SU-DHL-6 (cell line): ENCODE measurements around the gene FAM20C.
"Not testable (repeated sequence)": the region's sequence is repeated elsewhere in the genome, so short reads cannot be mapped to it uniquely, and the experiment has no call there.

Source experiments
- H2AFZ ChIP-seq: fragments of 200-600 bp; sonication (generic); 2 replicates; pipeline ENCODE4 v1.6.1; 2014; ENCODE audit warnings: low read depth, mild to moderate bottlenecking, moderate library complexity, mixed read lengths, antibody characterized with exemption, low read length; ENCODE audit not compliant: severe bottlenecking
- H3F3A ChIP-seq: fragments of 200-600 bp; shearing (Covaris generic); 2 replicates; pipeline ENCODE4 v1.6.0; 2016; ENCODE audit warnings: antibody characterized with exemption, mild to moderate bottlenecking; ENCODE audit not compliant: insufficient read depth
- H3K27ac ChIP-seq: fragments of 200-600 bp; sonication (generic); 2 replicates; pipeline ENCODE4 v1.5.1; 2016; ENCODE audit warnings: low read depth, mild to moderate bottlenecking, low read length, moderate library complexity, mixed read lengths
- H3K27me3 ChIP-seq: fragments of 200-600 bp; sonication (generic), shearing (Covaris generic); 2 replicates; pipeline ENCODE4 v1.6.0; 2014; ENCODE audit warnings: mild to moderate bottlenecking, low read length
- H3K36me3 ChIP-seq: fragments of 200-600 bp; sonication (generic); 2 replicates; pipeline ENCODE4 v1.6.1; 2014; ENCODE audit warnings: mild to moderate bottlenecking, low read length, mixed read lengths
- H3K4me2 ChIP-seq: fragments of 300-600, 200-600 bp; shearing (Covaris generic), sonication (generic); 2 replicates; pipeline ENCODE4 v1.6.0; 2014; ENCODE audit warnings: low read length, low read depth, mild to moderate bottlenecking; ENCODE audit not compliant: poor library complexity, severe bottlenecking
- H3K4me3 ChIP-seq: fragments of 200-600 bp; sonication (generic); 2 replicates; pipeline ENCODE4 v1.5.1; 2014; ENCODE audit warnings: antibody characterized with exemption, low read length, mild to moderate bottlenecking, mixed read lengths; ENCODE audit not compliant: insufficient read depth, poor library complexity, severe bottlenecking
- H3K79me2 ChIP-seq: fragments of 200-600 bp; sonication (generic); 2 replicates; pipeline ENCODE4 v1.6.1; 2014; ENCODE audit warnings: mild to moderate bottlenecking, low read length, moderate library complexity; ENCODE audit not compliant: insufficient read depth
- H3K9ac ChIP-seq: fragments of 200-600 bp; sonication (generic); 2 replicates; pipeline ENCODE4 v1.7.0; 2014; ENCODE audit warnings: mild to moderate bottlenecking, low read length
- H3K9me2 ChIP-seq: fragments of 200-600 bp; sonication (generic); replicated peaks from 2 replicates; pipeline ENCODE4 v1.6.1; 2014; ENCODE audit warnings: low read length; ENCODE audit not compliant: insufficient read depth
- H3K9me3 ChIP-seq: fragments of 200-600 bp; sonication (generic); 2 replicates; pipeline ENCODE4 v1.6.1; 2014; ENCODE audit warnings: low read length, mixed read lengths; ENCODE audit not compliant: insufficient read depth
- H4K20me1 ChIP-seq: fragments of 200-600 bp; sonication (generic); 2 replicates; pipeline ENCODE4 v1.6.1; 2014; ENCODE audit warnings: low read depth, mild to moderate bottlenecking, antibody characterized with exemption, low read length, moderate library complexity, mixed read lengths
- EZH2phosphoT487 ChIP-seq: fragments of 200-600 bp; sonication (generic), shearing (Covaris generic); conservative IDR thresholded peaks from 2 replicates; pipeline ENCODE4 v1.6.1; 2018; ENCODE audit warnings: mild to moderate bottlenecking, antibody characterized with exemption, low read length, moderate library complexity, mixed read lengths
- TF ChIP-seq, protein P1 (sequence below): fragments of 200-600 bp; sonication (generic); IDR thresholded peaks from one replicate; pipeline ENCODE4 v1.5.1; 2017; ENCODE audit warnings: antibody characterized with exemption, mild to moderate bottlenecking, low read length, moderate library complexity; ENCODE audit not compliant: insufficient read depth, poor library complexity, severe bottlenecking

FAM20C gene

GRCh38 chr7:179948-180694, 12.2 kb upstream of the FAM20C start:
- no peaks in the 10 kb centered on the region for H3K9me3 ChIP-seq
- no peaks in the 10 kb centered on the region for H4K20me1 ChIP-seq
- no peak overlapping the region for H3K4me2 ChIP-seq
- no peaks in the 10 kb centered on the region for H3K9me2 ChIP-seq
- TF ChIP-seq EZH2phosphoT487, result no peak
- TF ChIP-seq, protein P1, sequence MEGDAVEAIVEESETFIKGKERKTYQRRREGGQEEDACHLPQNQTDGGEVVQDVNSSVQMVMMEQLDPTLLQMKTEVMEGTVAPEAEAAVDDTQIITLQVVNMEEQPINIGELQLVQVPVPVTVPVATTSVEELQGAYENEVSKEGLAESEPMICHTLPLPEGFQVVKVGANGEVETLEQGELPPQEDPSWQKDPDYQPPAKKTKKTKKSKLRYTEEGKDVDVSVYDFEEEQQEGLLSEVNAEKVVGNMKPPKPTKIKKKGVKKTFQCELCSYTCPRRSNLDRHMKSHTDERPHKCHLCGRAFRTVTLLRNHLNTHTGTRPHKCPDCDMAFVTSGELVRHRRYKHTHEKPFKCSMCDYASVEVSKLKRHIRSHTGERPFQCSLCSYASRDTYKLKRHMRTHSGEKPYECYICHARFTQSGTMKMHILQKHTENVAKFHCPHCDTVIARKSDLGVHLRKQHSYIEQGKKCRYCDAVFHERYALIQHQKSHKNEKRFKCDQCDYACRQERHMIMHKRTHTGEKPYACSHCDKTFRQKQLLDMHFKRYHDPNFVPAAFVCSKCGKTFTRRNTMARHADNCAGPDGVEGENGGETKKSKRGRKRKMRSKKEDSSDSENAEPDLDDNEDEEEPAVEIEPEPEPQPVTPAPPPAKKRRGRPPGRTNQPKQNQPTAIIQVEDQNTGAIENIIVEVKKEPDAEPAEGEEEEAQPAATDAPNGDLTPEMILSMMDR, result no peak
- H3K36me3 ChIP-seq, result no peaks in the 10 kb centered on the region
- H3K27me3 ChIP-seq, result no peaks in the 10 kb centered on the region
- H3K9ac ChIP-seq, result no peak overlapping the region
- no peak overlapping the region for H3K4me3 ChIP-seq
- H3K79me2 ChIP-seq, result no peaks in the 10 kb centered on the region
- no peak overlapping the region for H2AFZ ChIP-seq
- no peaks in the 10 kb centered on the region for H3F3A ChIP-seq
- H3K27ac ChIP-seq, result no peak overlapping the region

DNA sequence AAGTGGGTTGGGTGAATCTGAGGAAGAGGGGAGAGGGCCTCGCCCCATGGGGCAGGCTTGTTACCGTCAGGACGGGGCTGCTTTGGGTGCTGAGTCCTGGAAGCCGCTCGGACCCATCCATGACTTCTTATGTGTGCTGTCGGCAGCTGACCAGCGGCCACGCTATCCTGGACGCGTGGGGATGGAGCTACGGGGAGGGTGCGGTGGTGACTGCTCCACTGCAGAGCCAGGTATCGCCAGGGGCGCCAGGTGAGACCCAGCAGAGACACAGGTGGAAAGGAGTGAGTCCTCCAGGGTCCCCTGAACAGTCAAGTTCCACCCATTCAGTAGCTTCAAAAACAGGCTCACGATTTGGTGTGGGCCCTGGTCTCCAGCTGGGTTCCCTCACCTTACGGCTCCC, 10.6 kb upstream of the FAM20C start:
- TF ChIP-seq EZH2phosphoT487, result no peak
- TF ChIP-seq, protein P1, result no peak
- Histone ChIP-seq H3K9me2 (no peaks in the 10 kb centered on the region), H2AFZ (no peak overlapping the region), H3K4me3 (no peak overlapping the region), H3K79me2 (no peaks in the 10 kb centered on the region), H3K9me3 (no peaks in the 10 kb centered on the region), H4K20me1 (no peaks in the 10 kb centered on the region), H3K9ac (no peak overlapping the region), H3K4me2 (no peak overlapping the region), H3K27ac (no peak overlapping the region), H3F3A (no peaks in the 10 kb centered on the region), H3K36me3 (no peaks in the 10 kb centered on the region), H3K27me3 (no peaks in the 10 kb centered on the region)

DNA sequence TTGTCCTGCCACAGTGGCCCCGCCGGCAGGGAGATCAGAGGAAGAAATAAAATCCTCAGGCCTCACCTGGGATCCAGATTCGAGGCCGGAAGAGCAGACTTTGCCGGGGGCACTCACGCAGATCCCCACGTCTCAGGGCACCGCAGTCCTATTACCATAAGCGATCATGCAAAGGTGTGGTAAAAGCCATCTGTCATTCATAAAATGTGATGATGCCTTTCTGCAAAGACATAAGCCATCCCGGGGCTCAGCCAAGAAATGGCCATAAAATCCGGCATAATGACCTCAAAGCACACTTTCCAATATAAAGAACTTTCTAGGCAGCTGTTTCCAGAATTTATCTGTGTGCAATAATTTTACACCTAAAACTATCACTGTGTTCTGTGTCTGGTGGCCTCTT, 9.9 kb upstream of the FAM20C start:
- H4K20me1 ChIP-seq, H3K27ac ChIP-seq, H3F3A ChIP-seq, H3K36me3 ChIP-seq, H3K27me3 ChIP-seq, H3K9me2 ChIP-seq, H3K9ac ChIP-seq, H2AFZ ChIP-seq, H3K4me3 ChIP-seq, H3K9me3 ChIP-seq, H3K79me2 ChIP-seq, H3K4me2 ChIP-seq: not testable (repeated sequence)

- no peak overlapping the region for H3K27ac ChIP-seq
- no peak overlapping the region for H3K4me3 ChIP-seq
- no peaks in the 10 kb centered on the region for H4K20me1 ChIP-seq
- H3F3A ChIP-seq, result no peaks in the 10 kb centered on the region
- no peaks in the 10 kb centered on the region for H3K79me2 ChIP-seq
- no peak overlapping the region for H2AFZ ChIP-seq
- H3K27me3 ChIP-seq, result no peaks in the 10 kb centered on the region
- no peaks in the 10 kb centered on the region for H3K36me3 ChIP-seq
- no peak overlapping the region for H3K4me2 ChIP-seq
- TF ChIP-seq, protein P1, result no peak
- no peak for TF ChIP-seq EZH2phosphoT487
- H3K9ac ChIP-seq, result no peak overlapping the region
- no peaks in the 10 kb centered on the region for H3K9me2 ChIP-seq
- no peaks in the 10 kb centered on the region for H3K9me3 ChIP-seq
These were observed 8.7 kb upstream of the FAM20C start for GRCh38 chr7:183496-184292.
